Measurements from ENCODE around the gene TMPRSS7.

GRCh38 chr3:112005091-112005672 is 29.4 kb upstream of the TMPRSS7 start:
- no peak for TF ChIP-seq CTCF (conservative IDR thresholded peaks at IDR 0.05)
- TF ChIP-seq ZFX (IDR thresholded peaks at IDR 0.05): no peak

All from C4-2B (cell line).